Fibroblast of lung (primary cell): ENCODE data around the gene TUT7. TPM values are rescaled to one million over a fixed set of nuclear protein-coding genes. Genes with fewer than 3 reads are reported as not detected.

Experiments used
- DNase-seq, 2 donors: peaks; one replicate each; pipeline versions ENCODE4 v3.0.0 to v3.0.0-alpha.2; 2010; ENCODE audit warnings: low read depth in 2 of 2
- H2AFZ ChIP-seq: 2 replicates; pipeline ENCODE4 v1.5.1; 2012; ENCODE audit warnings: low read length, control low read depth, inconsistent platforms
- H3K27ac ChIP-seq: 2 replicates; pipeline ENCODE4 v1.5.1; 2011; ENCODE audit warnings: low read length, control low read depth; ENCODE audit not compliant: insufficient read depth
- H3K27me3 ChIP-seq: 2 replicates; pipeline ENCODE4 v1.5.1; 2011; ENCODE audit warnings: mild to moderate bottlenecking, low read length; ENCODE audit not compliant: control insufficient read depth, insufficient read depth
- H3K36me3 ChIP-seq: 2 replicates; pipeline ENCODE4 v1.5.1; 2011; ENCODE audit warnings: low read length; ENCODE audit not compliant: control insufficient read depth, insufficient read depth
- H3K4me1 ChIP-seq: 2 replicates; pipeline ENCODE4 v1.5.1; 2011; ENCODE audit warnings: low read length; ENCODE audit not compliant: control insufficient read depth, insufficient read depth; ENCODE audit errors: extremely low read depth
- H3K4me2 ChIP-seq: 2 replicates; pipeline ENCODE4 v1.5.1; 2011; ENCODE audit warnings: low read length, control low read depth; ENCODE audit not compliant: insufficient read depth; ENCODE audit errors: extremely low read depth
- H3K4me3 ChIP-seq, 4 experiments: fragments of 200-600 bp in 1 of 4; sonication (generic) in 1 of 4; replicated peaks in 1 of 4; 2 replicates each; pipeline ENCODE4 v1.5.1; 2011 to 2016; ENCODE audit warnings: low read length in 4 of 4, low read depth in 3 of 4, mild to moderate bottlenecking in 3 of 4, control low read depth in 2 of 4, inconsistent platforms in 1 of 4, mixed read lengths in 1 of 4; ENCODE audit not compliant: insufficient read depth in 1 of 4; ENCODE audit errors: control extremely low read depth in 1 of 4
- H3K79me2 ChIP-seq: 2 replicates; pipeline ENCODE4 v1.5.1; 2012; ENCODE audit warnings: mild to moderate bottlenecking, low read length, inconsistent platforms; ENCODE audit not compliant: control insufficient read depth, insufficient read depth
- H3K9ac ChIP-seq: 2 replicates; pipeline ENCODE4 v1.5.1; 2011; ENCODE audit warnings: mild to moderate bottlenecking, low read length, control low read depth; ENCODE audit not compliant: insufficient read depth
- H3K9me3 ChIP-seq: 2 replicates; pipeline ENCODE4 v1.5.1; 2012; ENCODE audit warnings: low read depth, low read length; ENCODE audit not compliant: control insufficient read depth, insufficient read depth
- H4K20me1 ChIP-seq: 2 replicates; pipeline ENCODE4 v1.5.1; 2011; ENCODE audit warnings: low read length; ENCODE audit not compliant: control insufficient read depth, insufficient read depth; ENCODE audit errors: extremely low read depth
- CTCF ChIP-seq, 2 donors: IDR thresholded peaks in 1 of 2; conservative IDR thresholded peaks in 1 of 2; 1 replicate in 1 of 2; 2 replicates in 1 of 2; pipeline ENCODE4 v1.5.1; 2011 to 2012; ENCODE audit warnings: low read length in 2 of 2, control low read depth in 1 of 2, inconsistent platforms in 1 of 2, low read depth in 1 of 2, mild to moderate bottlenecking in 1 of 2
- EZH2 ChIP-seq: IDR thresholded peaks from 2 replicates; pipeline ENCODE4 v1.5.1; 2012; ENCODE audit warnings: low read length, control low read depth, mild to moderate bottlenecking; ENCODE audit errors: missing control alignments
- polyA plus RNA-seq, 2 donors: library from polyadenylated mRNA; depleted of rRNA in 1 of 2; stranded (reverse) in 1 of 2; unstranded in 1 of 2; fragments of >200 nt; gene quantifications; 2 replicates each; pipeline ENCODE4 v1.2.1, GENCODE V29; 2011 to 2012; ENCODE audit warnings: missing spikeins in 1 of 2
- total RNA-seq: library from RNA; depleted of rRNA; stranded (reverse); fragments of >200 nt; gene quantifications from 2 replicates; pipeline ENCODE4 v1.2.1, GENCODE V29; 2014

The TUT7 gene
- total and polyA plus RNA-seq, 2 donors (not counting 1 experiment from before 2014, with no cell fraction given), result 31.8 to 36.3 TPM

- DNase-seq, result no peak
- Histone ChIP-seq H3K9ac (no peak overlapping the region), H3K4me3 (no peak overlapping the region), H3K27ac (no peak overlapping the region), H4K20me1 (no peaks in the 10 kb centered on the region), H3K36me3 (peaks cover 11% of the 10 kb centered on the region), H2AFZ (no peak overlapping the region), H3K79me2 (no peaks in the 10 kb centered on the region), H3K9me3 (no peaks in the 10 kb centered on the region), H3K4me2 (no peak overlapping the region), H3K27me3 (no peaks in the 10 kb centered on the region), H3K4me1 (peaks cover 2% of the 10 kb centered on the region)
- TF ChIP-seq CTCF (conservative IDR thresholded peaks at IDR 0.05 in 1 of 2, IDR thresholded peaks at IDR 0.05 in 1 of 2; ENCODE audit: low read depth in 1 of 2, low read length in 2 of 2), result no peak
These were observed 18.2 kb downstream of the TUT7 start for GRCh38 chr9:86336058-86336457.

- H4K20me1 ChIP-seq, result no peaks in the 10 kb centered on the region
- no peaks in the 10 kb centered on the region for H3K9me3 ChIP-seq
- no peak overlapping the region for H3K27ac ChIP-seq
- peaks cover 7% of the 10 kb centered on the region for H3K36me3 ChIP-seq
- no peak overlapping the region for H3K9ac ChIP-seq
- no peak overlapping the region for H3K4me3 ChIP-seq
- H3K4me1 ChIP-seq, result no peaks in the 10 kb centered on the region
- no peaks in the 10 kb centered on the region for H3K27me3 ChIP-seq
- no peaks in the 10 kb centered on the region for H3K79me2 ChIP-seq
- DNase-seq, result no peak
- no peak overlapping the region for H2AFZ ChIP-seq
- H3K4me2 ChIP-seq, result no peak overlapping the region
- TF ChIP-seq EZH2 (no peak), CTCF (conservative IDR thresholded peaks at IDR 0.05 in 1 of 2, IDR thresholded peaks at IDR 0.05 in 1 of 2; ENCODE audit: low read depth in 1 of 2, low read length in 2 of 2) (no peak)
These were observed 20.6 kb downstream of the TUT7 start for GRCh38 chr9:86333651-86334050.

GRCh38 chr9:86330186-86330585 lies 24.0 kb downstream of the TUT7 start:
- Histone ChIP-seq H3K79me2 (no peaks in the 10 kb centered on the region), H3K4me2 (no peak overlapping the region), H3K27ac (no peak overlapping the region), H4K20me1 (no peaks in the 10 kb centered on the region), H2AFZ (no peak overlapping the region), H3K4me1 (no peaks in the 10 kb centered on the region), H3K4me3 (no peak overlapping the region), H3K27me3 (no peaks in the 10 kb centered on the region), H3K36me3 (peaks cover 5% of the 10 kb centered on the region), H3K9me3 (no peaks in the 10 kb centered on the region), H3K9ac (no peak overlapping the region)
- TF ChIP-seq CTCF (conservative IDR thresholded peaks at IDR 0.05 in 1 of 2, IDR thresholded peaks at IDR 0.05 in 1 of 2; ENCODE audit: low read depth in 1 of 2, low read length in 2 of 2), result no peak
- no peak for TF ChIP-seq EZH2
- DNase-seq, result no peak
